ENCODE results near the gene NBEA.
"Not testable (repeated sequence)": the region's sequence is repeated elsewhere in the genome, so short reads cannot be mapped to it uniquely, and the experiment has no call there.

NBEA gene

GRCh38 chr13:35365883-35366282 lies 423.8 kb downstream of the NBEA start:
- in situ Hi-C loops (cut with MboI; ENCODE audit: low sequenced_read_pairs): no loop called here

- in situ Hi-C loops (cut with MboI; ENCODE audit: low sequenced_read_pairs): no loop called here
These were observed 425.5 kb downstream of the NBEA start for GRCh38 chr13:35367586-35367985.

DNA sequence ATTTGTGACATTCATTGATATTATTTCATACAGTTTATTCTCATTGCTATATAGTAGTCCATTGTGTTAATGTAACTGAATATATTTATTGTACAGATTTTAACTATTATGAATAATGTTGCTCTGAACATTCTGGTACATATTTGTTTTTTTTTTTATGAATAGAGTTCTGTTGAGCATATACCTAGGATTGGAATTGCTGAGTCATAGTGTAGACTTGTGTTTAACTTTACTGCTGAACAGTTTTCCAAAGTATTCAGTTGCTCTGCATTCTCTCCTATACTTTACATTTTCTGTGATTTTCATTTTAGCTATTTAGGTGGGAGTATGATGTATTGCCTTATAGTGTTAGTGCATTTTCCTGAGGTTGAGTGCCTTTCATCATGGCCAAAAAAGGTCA lies 436.9 kb downstream of the NBEA start:
- in situ Hi-C loops (cut with MboI; ENCODE audit: low sequenced_read_pairs): no loop called here

- in situ Hi-C loops (cut with MboI; ENCODE audit: low sequenced_read_pairs): no loop called here
These were observed 437.6 kb downstream of the NBEA start for GRCh38 chr13:35379663-35380062.

DNA sequence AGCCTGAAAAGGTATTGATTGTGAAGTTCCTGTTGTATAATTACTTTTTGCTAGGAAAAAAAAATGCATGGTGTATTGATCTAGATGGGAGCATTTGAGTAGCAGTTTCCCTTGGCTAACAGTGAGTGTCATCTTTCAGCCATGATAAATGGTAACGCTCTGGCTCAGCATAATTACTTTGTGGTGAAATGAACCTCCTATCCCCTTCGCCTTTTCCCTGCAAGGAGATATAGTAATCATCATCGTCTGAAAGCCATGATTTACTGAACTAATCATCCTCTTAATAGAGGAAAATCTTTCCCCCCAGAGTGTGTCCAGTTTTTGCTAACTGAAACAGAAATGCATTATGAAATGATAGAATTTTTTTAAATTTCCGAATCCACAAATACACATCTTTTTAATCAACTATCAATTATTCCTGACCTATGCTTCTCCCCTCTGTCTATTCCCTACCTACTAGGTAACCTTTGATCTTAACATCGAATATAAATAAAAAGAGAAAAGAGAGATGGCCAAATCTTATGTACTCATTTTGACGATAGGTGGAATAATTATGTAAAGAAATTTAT lies 445.7 kb downstream of the NBEA start:
- in situ Hi-C loops (cut with MboI; ENCODE audit: low sequenced_read_pairs): no loop called here

DNA sequence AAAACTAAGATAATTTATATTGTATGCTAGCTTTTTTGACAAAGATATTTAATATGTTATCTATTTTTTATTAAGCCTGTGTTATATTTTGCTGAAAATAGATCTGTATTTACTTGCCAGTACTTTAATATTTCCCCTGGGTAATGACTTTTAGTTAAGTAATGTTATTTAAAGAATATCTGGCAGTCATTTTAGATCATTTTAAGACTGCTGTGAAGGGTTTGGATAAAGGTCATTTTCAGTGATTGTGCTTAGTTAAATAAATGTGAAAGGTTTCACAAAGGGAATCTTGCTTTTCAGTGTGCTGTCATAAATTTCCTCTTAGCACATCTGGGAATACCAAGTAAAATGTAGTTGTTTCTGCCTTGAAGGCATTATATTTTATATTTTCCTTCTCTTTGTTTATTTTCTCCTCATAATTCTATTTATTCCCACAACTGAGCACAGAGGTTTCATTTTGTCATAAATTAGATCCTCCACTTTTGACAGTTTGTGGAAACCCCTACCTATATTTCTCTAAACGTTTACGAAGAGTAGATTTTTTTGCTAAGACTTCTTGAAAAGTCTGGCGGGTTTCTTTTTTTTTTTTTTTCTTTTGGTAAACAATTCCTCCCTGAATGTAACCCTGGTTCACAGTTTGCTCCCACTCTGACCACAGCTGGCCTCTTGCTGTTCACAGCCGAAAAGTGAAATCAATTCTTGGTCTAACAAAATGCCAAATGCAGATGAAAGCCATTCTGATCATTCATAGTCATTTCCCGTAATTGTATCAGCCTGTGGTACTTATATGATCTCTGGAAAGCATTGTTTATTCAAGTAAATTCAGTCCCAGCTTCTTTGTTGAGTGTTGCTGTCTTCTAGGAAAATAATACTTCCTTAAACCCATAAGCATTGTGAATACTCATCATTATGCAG lies 446.6 kb downstream of the NBEA start:
- in situ Hi-C loops (cut with MboI; ENCODE audit: low sequenced_read_pairs): no loop called here

DNA sequence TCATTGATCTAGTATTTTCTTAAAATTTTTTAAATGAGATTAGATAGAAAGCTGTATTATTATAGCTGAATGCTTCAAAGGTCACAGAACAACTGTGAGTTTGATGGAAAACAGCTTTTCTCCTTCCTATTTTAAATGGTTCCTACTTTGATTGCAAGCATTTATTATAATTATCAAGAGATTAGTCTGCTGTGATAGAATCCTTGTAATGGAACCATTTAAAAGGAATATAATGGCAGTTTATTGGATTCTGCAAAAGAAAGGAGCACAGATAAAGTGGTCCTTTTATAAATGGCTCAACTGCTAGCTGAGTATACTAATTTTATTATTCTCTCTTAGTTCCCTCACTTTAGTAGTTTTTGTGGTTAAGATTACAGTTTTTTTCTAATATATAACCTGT lies 447.5 kb downstream of the NBEA start:
- in situ Hi-C loops (cut with MboI; ENCODE audit: low sequenced_read_pairs): no loop called here

DNA sequence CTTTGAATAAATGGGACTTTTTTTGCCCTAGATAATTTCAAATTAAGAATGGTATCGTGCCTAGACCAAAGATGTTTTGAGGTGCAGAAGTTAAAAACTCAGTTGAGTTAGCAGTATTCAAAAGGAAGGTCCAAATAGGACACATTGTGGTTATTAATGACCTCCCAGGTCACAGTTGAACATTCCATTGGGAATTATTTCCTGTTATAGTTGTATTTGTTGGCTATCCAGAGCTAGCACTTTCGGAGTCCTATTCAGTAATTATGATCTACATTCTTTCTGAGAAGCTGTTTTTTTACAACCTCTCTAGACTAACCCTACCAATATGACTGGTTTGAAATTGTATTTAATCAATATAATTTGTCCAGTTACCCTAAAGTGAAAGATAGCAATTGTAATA lies 450.7 kb downstream of the NBEA start:
- in situ Hi-C loops (cut with MboI; ENCODE audit: low sequenced_read_pairs): no loop called here

- in situ Hi-C loops (cut with MboI; ENCODE audit: low sequenced_read_pairs): no loop called here
These were observed 451.8 kb downstream of the NBEA start for GRCh38 chr13:35393886-35394285.

DNA sequence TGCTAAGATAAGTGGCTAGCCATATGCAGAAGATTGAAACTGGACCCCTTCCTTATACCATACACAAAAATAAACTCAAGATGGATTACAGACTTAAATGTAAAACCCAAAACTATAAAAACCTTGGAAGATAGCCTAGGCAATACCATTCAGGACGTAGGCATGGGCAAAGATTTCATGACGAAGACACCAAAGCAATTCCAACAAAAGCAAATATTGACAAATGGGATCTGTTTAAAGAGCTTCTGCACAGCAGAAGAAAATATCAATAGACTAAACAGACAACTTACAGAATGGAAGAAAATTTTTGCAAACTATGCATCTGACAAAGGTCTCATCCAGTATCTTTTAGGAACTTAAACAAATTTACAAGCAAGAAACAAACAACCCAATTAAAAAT lies 466.2 kb downstream of the NBEA start:
- in situ Hi-C loops (cut with MboI; ENCODE audit: low sequenced_read_pairs): not testable (repeated sequence)

- in situ Hi-C loops (cut with MboI; ENCODE audit: low sequenced_read_pairs): no loop called here
These were observed 469.1 kb downstream of the NBEA start for GRCh38 chr13:35411059-35411744.

DNA sequence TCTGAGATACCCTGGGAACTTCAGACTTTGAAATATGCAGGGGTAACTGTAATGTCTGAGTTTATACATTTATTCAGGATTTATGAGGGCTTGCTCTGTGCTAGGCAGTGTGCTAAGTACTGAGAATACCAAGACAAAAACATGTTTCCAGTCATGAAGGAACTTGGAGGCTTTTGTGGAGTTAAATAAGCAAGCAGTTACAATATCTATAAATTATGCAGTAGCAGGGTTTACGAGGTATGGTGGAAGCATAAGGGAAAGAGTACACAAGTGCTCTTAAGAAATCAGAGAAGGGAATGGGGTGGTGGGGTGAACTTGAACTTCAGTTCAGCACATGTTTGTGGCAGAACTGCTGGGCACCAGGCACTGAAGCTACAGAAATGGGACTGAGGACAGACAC lies 506.4 kb downstream of the NBEA start:
- in situ Hi-C loops (cut with MboI; ENCODE audit: low sequenced_read_pairs): no loop called here

DNA sequence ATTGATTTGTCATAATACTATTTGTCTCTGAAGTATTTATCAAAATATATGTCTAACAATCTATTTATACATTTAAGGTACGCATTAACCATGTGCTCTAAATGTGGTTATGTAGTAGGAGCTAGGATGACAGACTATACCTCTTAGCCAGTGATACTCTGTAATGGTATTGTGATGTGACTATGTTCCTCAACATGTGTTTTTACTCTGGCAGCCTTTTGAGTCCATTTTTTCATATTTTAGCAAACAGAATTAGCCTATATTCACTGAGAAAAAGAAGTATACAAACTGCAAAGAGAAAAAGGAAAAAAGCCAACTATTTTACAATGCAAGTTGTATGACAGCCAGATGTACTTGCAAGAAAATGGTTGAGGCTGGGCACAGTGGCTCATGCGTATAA lies 507.8 kb downstream of the NBEA start:
- in situ Hi-C loops (cut with MboI; ENCODE audit: low sequenced_read_pairs): no loop called here

- in situ Hi-C loops (cut with MboI; ENCODE audit: low sequenced_read_pairs): no loop called here
These were observed 513.0 kb downstream of the NBEA start for GRCh38 chr13:35455022-35455421.

DNA sequence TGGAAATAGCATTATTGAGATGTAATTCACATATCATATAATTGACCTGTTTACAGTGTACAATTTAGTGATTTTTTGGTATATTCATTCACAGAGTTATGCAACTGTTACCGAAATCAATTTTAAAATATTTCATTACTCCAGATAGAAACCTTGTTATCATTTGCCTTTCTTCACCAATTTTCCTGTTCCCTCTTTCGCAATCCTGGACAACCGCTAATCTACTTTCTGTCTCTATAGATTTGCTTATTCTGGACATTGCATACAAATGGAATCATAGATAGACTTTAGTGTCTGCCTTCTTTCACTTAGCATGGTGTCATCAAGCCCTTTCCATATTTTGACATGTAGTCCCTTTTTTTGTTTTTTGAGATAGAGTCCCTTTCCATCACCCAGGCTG lies 515.2 kb downstream of the NBEA start:
- in situ Hi-C loops (cut with MboI; ENCODE audit: low sequenced_read_pairs): no loop called here

DNA sequence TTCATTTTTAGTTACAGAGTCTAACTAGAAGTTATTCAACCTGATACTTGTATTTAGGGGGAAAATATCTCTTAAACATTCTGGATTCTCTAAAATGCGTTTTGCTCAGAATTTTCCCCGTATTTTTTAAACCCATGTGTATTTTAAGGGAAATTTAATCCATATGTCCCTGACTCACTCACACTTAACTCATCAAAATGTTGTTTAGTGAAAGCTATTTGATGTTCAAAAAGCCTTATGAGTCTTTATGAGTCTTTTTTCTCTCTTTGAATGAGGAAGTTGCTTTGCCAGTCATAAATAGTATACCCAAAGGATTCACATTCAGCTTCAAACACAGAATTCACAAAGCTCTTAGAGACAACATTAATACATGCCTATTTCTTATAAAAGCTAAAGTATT lies 518.0 kb downstream of the NBEA start:
- in situ Hi-C loops (cut with MboI; ENCODE audit: low sequenced_read_pairs): no loop called here

DNA sequence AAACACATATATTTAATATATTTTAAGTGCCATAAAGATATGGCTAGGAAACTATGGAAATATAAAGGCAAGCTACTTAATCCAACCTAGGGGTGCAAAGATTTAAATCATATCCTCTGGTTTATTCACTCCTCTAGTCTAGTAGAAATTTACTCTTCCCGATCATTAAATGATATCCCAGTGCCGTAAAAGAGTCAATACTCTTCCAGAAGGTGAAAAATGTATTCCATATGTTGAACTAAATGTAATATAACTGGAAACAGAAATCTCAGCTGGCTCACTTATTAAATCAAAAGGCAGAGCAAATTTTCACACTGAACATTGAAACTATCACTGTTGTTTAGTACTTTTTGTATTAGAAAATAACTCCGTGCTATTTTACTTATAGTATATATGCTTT lies 523.3 kb downstream of the NBEA start:
- in situ Hi-C loops (cut with MboI; ENCODE audit: low sequenced_read_pairs): no loop called here

DNA sequence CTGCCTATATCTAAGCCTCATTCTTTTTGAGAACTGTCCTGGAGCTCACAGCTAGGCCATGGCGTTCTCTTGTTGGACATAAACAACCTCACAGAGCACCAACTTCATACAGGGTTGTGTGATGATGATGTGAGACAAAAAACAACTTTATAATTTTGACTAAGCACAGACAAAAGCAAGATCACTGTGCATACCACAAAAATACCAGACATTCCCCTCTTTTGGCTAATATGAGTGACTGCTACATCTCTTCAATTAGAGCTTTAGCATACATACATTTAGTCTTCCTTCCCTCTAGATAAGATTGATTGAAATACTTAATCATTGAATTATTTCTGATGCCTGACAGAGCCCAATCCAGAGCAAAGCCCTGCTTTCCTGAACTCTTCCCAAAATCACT lies 526.1 kb downstream of the NBEA start:
- in situ Hi-C loops (cut with MboI; ENCODE audit: low sequenced_read_pairs): no loop called here

GRCh38 chr13:35469806-35470525 lies 527.9 kb downstream of the NBEA start:
- in situ Hi-C loops (cut with MboI; ENCODE audit: low sequenced_read_pairs): no loop called here

DNA sequence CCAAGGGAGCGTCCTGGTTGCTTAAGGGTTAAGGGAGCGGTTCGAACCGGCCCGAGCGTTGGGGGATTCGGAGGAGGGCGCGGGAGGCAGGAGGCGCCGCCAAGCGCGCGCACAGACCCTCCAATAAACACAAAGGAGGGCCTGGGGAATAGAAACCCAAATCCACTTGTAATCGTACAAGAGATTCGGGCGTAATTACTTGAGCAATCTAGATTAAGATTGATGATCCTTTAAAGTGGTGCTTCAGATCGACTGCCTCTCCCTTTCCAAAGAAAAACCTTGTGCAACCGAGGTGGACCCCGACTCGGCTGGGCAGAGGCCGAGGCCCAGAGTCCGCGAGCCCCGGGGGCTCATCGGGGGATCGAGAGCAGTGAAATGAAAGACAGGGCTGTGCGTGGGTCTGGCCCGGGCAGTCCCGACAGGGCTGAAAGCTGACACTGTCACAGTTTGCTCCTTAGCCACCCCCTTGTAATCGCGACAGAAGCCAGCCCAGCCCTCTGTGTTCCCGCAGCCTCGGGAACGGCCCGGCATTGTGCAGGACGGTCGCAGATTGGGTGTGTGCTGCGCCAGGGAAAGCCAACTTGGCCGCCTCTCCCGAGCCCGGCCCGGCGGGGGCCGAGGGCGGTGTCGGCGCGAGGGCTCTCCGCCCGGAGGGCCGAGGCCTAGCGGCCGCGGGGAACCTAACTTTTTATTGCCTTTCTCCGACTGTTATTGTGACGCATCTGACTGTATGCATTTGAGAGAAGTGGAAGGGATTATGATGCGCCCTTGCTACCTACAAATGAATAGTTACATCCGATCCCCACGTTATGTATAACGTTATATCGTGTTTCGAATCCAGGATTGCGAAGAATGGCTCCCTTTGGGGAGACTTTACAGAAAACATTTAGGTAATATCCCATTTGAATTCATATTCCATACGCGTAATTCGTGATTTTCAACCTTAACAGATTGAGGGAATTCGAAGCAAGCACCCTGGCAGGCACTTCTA lies 528.9 kb downstream of the NBEA start:
- in situ Hi-C loops (cut with MboI; ENCODE audit: low sequenced_read_pairs): no loop called here
